SK-N-SH (cell line): ENCODE results near the gene HELQ. TPM values are rescaled to one million over a fixed set of nuclear protein-coding genes. Genes with fewer than 3 reads are reported as not detected.
A peak's percentile ranks its signal among the peaks of the same experiment; 100 is the strongest.

Source experiments
- CTCF ChIA-PET: fragments of 300-600, 350-600 bp; formaldehyde crosslinking; extraction: SDS; loops from one replicate; lab custom pipeline; 2021; lab: Yijun Ruan, JAX
- POLR2A ChIA-PET: fragments of 350-600 bp; sonication (Branson Sonifier 250); formaldehyde crosslinking; extraction: SDS; loops from one replicate; lab custom pipeline; 2020; ENCODE audit warnings: antibody characterized with exemption, inconsistent platforms; lab: Yijun Ruan, JAX
- DNase-seq: peaks from one replicate; pipeline ENCODE4 v3.0.0; 2012
- H2AFZ ChIP-seq: fragments of 200-600 bp; sonication (generic); 2 replicates; pipeline ENCODE4 v1.8.1; 2016; ENCODE audit warnings: antibody characterized with exemption, mild to moderate bottlenecking, low read depth
- H3F3A ChIP-seq: fragments of 200-600 bp; sonication (generic); replicated peaks from 2 replicates; pipeline ENCODE3; 2016; ENCODE audit warnings: antibody characterized with exemption, mild to moderate bottlenecking; ENCODE audit not compliant: insufficient read depth
- H3K27ac ChIP-seq, 2 experiments: fragments of 200-500 bp in 1 of 2; fragments of 200-600 bp in 1 of 2; sonication (Bioruptor generic) in 1 of 2; sonication (generic), shearing (Covaris generic) in 1 of 2; 2 replicates each; pipeline versions ENCODE4 v1.5.1 to v1.6.1; 2014 to 2016; ENCODE audit warnings: low read depth in 2 of 2, inconsistent platforms in 1 of 2, low read length in 1 of 2, mild to moderate bottlenecking in 1 of 2, mixed read lengths in 1 of 2
- H3K27me3 ChIP-seq: fragments of 200-600 bp; sonication (generic), shearing (Covaris generic); 2 replicates; pipeline ENCODE4 v1.6.1; 2016; ENCODE audit warnings: mixed run types; ENCODE audit not compliant: insufficient read depth
- H3K36me3 ChIP-seq, 2 experiments: fragments of 200-500 bp in 1 of 2; fragments of 200-600 bp in 1 of 2; sonication (Bioruptor generic) in 1 of 2; sonication (generic) in 1 of 2; replicated peaks in 1 of 2; 2 replicates each; pipeline versions ENCODE3 to v1.5.1; 2014 to 2016; ENCODE audit warnings: low read length in 1 of 2, mild to moderate bottlenecking in 1 of 2; ENCODE audit not compliant: insufficient read depth in 2 of 2, control insufficient read depth in 1 of 2
- H3K4me1 ChIP-seq, 2 experiments: fragments of 200-500 bp in 1 of 2; fragments of 200-600 bp in 1 of 2; sonication (Bioruptor generic) in 1 of 2; sonication (generic), shearing (Covaris generic) in 1 of 2; 2 replicates each; pipeline versions ENCODE4 v1.5.1 to v1.6.1; 2014 to 2016; ENCODE audit warnings: low read depth in 1 of 2, low read length in 1 of 2, mixed run types in 1 of 2; ENCODE audit not compliant: insufficient read depth in 2 of 2, control insufficient read depth in 1 of 2
- H3K4me2 ChIP-seq: fragments of 200-600 bp; sonication (generic), shearing (Covaris generic); 2 replicates; pipeline ENCODE4 v1.6.1; 2017; ENCODE audit warnings: mixed run types
- H3K4me3 ChIP-seq, 2 experiments: fragments of 200-500 bp in 1 of 2; fragments of 200-600 bp in 1 of 2; sonication (Bioruptor generic) in 1 of 2; sonication (generic), shearing (Covaris generic) in 1 of 2; 2 replicates each; pipeline versions ENCODE4 v1.5.1 to v1.8.1; 2014 to 2016; ENCODE audit warnings: low read depth in 2 of 2, inconsistent platforms in 1 of 2, low read length in 1 of 2, mild to moderate bottlenecking in 1 of 2, mixed read lengths in 1 of 2, moderate library complexity in 1 of 2
- H3K79me2 ChIP-seq: fragments of 200-600 bp; sonication (generic); 2 replicates; pipeline ENCODE4 v1.8.1; 2017; ENCODE audit warnings: mild to moderate bottlenecking; ENCODE audit not compliant: insufficient read depth
- H3K9ac ChIP-seq: fragments of 200-600 bp; sonication (generic); 2 replicates; pipeline ENCODE4 v1.6.1; 2017; ENCODE audit warnings: mixed run types
- H3K9me2 ChIP-seq: fragments of 200-600 bp; sonication (generic); 2 replicates; pipeline ENCODE4 v1.6.1; 2017; ENCODE audit warnings: mixed run types
- H3K9me3 ChIP-seq: fragments of 200-600 bp; sonication (generic); 2 replicates; pipeline ENCODE4 v1.6.1; 2017; ENCODE audit warnings: mixed run types, mild to moderate bottlenecking, moderate library complexity
- H4K20me1 ChIP-seq: fragments of 200-600 bp; sonication (generic); 2 replicates; pipeline ENCODE4 v1.6.1; 2017; ENCODE audit warnings: mild to moderate bottlenecking, mixed run types; ENCODE audit not compliant: insufficient read depth
- CHD2 ChIP-seq: fragments of 150-350 bp; IDR thresholded peaks from 2 replicates; pipeline ENCODE4 v1.6.1; 2018; ENCODE audit warnings: low read length; ENCODE audit not compliant: partially characterized antibody
- ELF1 ChIP-seq: IDR thresholded peaks from 2 replicates; pipeline ENCODE4 v1.4.0; 2012
- EP300 ChIP-seq, 2 experiments: IDR thresholded peaks; 2 replicates each; pipeline versions ENCODE4 v1.4.0 to v1.6.1; 2012; ENCODE audit warnings: borderline replicate concordance in 1 of 2, low read depth in 1 of 2, low read length in 1 of 2
- EZH2phosphoT487 ChIP-seq: fragments of 200-600 bp; sonication (generic); IDR thresholded peaks from 2 replicates; pipeline ENCODE4 v1.6.1; 2017; ENCODE audit warnings: low read depth, mixed run types, mild to moderate bottlenecking, antibody characterized with exemption, moderate library complexity, borderline replicate concordance
- FOSL2 ChIP-seq: IDR thresholded peaks from 2 replicates; pipeline ENCODE4 v1.4.0; 2012; ENCODE audit warnings: low read depth, mild to moderate bottlenecking, moderate library complexity, borderline replicate concordance
- FOXJ3 ChIP-seq: sonication (generic); formaldehyde crosslinking; IDR thresholded peaks from 2 replicates; pipeline ENCODE4 v1.5.1; 2020; ENCODE audit warnings: mild to moderate bottlenecking, missing genetic modification reagents
- GABPA ChIP-seq: IDR thresholded peaks from 2 replicates; pipeline ENCODE4 v1.4.0; 2012; ENCODE audit warnings: low read depth, mild to moderate bottlenecking
- GATA2 ChIP-seq: sonication (generic); formaldehyde crosslinking; IDR thresholded peaks from 2 replicates; pipeline ENCODE4 v1.5.0; 2020; ENCODE audit warnings: mild to moderate bottlenecking, missing genetic modification reagents
- MAX ChIP-seq: IDR thresholded peaks from 2 replicates; pipeline ENCODE4 v1.4.0; 2012; ENCODE audit warnings: low read depth
- MXI1 ChIP-seq: IDR thresholded peaks from 2 replicates; pipeline ENCODE4 v1.6.1; 2012; ENCODE audit warnings: mild to moderate bottlenecking, low read depth, low read length, improper control_type of control experiment
- NFIC ChIP-seq: IDR thresholded peaks from 2 replicates; pipeline ENCODE4 v1.4.0; 2012; ENCODE audit warnings: borderline replicate concordance
- RAD21 ChIP-seq: IDR thresholded peaks from 2 replicates; pipeline ENCODE4 v1.6.1; 2012; ENCODE audit warnings: mild to moderate bottlenecking, low read length
- RCOR1 ChIP-seq: fragments of 150-350 bp; IDR thresholded peaks from 2 replicates; pipeline ENCODE4 v1.6.1; 2017; ENCODE audit warnings: antibody characterized with exemption, low read length
- REST ChIP-seq: IDR thresholded peaks from 2 replicates; pipeline ENCODE4 v1.6.1; 2012; ENCODE audit warnings: mild to moderate bottlenecking, low read depth, low read length, moderate library complexity
- SIN3A ChIP-seq: IDR thresholded peaks from 2 replicates; pipeline ENCODE4 v1.6.1; 2012; ENCODE audit warnings: low read depth, mild to moderate bottlenecking, low read length, moderate library complexity, borderline replicate concordance
- TAF1 ChIP-seq: IDR thresholded peaks from 2 replicates; pipeline ENCODE4 v1.6.1; 2012; ENCODE audit warnings: low read depth, mild to moderate bottlenecking, low read length, moderate library complexity, borderline replicate concordance
- TCF12 ChIP-seq: IDR thresholded peaks from 2 replicates; pipeline ENCODE4 v1.4.0; 2012
- TEAD4 ChIP-seq: IDR thresholded peaks from 2 replicates; pipeline ENCODE4 v1.4.0; 2012; ENCODE audit warnings: mild to moderate bottlenecking, borderline replicate concordance; ENCODE audit not compliant: insufficient read depth
- USF1 ChIP-seq: IDR thresholded peaks from 2 replicates; pipeline ENCODE4 v1.4.0; 2012; ENCODE audit warnings: low read depth, borderline replicate concordance
- USF2 ChIP-seq: fragments of 150-350 bp; IDR thresholded peaks from 2 replicates; pipeline ENCODE4 v1.6.1; 2017; ENCODE audit warnings: antibody characterized with exemption, low read length, low read depth, borderline replicate concordance
- YY1 ChIP-seq: IDR thresholded peaks from 2 replicates; pipeline ENCODE4 v1.4.0; 2012; ENCODE audit warnings: low read depth, mild to moderate bottlenecking
- ZBTB33 ChIP-seq: IDR thresholded peaks from 2 replicates; pipeline ENCODE4 v1.4.0; 2012; ENCODE audit warnings: low read depth, borderline replicate concordance
- WGBS: methylation state at CpG from one replicate; pipeline ENCODE4 v1.1.6; 2017; ENCODE audit warnings: low lambda C conversion rate; 5-methylcytosine and 5-hydroxymethylcytosine counted together
- polyA plus RNA-seq, 3 experiments: library from polyadenylated mRNA; depleted of rRNA; stranded (reverse); fragments of >200 nt; gene quantifications; 2 replicates each; pipeline ENCODE4 v1.2.3, GENCODE V29; 2012
- TF ChIP-seq, protein P1 (sequence below): fragments of 150-350 bp; IDR thresholded peaks from 2 replicates; pipeline ENCODE4 v1.6.1; 2016; ENCODE audit warnings: mild to moderate bottlenecking, low read depth, low read length

Gene HELQ
- polyA plus RNA-seq, 1 of the 3 experiments (the other 2 are of a cell fraction), result 7.2 TPM

DNA sequence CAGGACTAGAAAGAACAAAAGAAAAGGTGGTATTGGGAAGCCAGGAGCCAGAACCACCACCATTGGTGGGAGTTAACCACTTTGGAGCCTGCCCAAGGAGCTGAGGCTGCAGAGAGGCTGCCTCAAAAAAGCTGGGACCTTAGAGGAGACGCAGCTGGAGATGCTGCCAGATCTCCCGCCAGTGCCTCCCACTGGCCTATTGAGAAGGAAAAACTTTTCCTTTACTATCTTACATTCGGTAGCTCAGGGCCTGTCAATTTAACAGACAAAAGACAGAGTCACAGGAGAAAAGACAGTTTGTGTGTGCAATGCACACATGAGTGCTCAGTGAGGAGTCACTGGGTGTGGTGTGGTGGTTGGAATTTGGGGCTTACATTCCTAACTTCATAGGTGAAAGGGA, 68.6 kb downstream of the HELQ start (continued):
- TF ChIP-seq REST (no peak), CHD2 (no peak), RCOR1 (no peak), EZH2phosphoT487 (no peak)
- TF ChIP-seq, all 33 proteins: peak for 0

- Histone ChIP-seq H4K20me1 (no peaks in the 10 kb centered on the region), H2AFZ (no peak overlapping the region), H3K9me2 (no peaks in the 10 kb centered on the region), H3K4me1 (no peaks in the 10 kb centered on the region), H3K27me3 (no peaks in the 10 kb centered on the region), H3K9ac (no peak overlapping the region), H3K4me2 (no peak overlapping the region), H3K79me2 (no peaks in the 10 kb centered on the region), H3K36me3 (no peaks in the 10 kb centered on the region), H3K27ac (no peak overlapping the region), H3K9me3 (no peaks in the 10 kb centered on the region), H3K4me3 (0 out of 4 replicates have a peak overlapping the region, but pooled peaks of 1 of the 2 experiments have one; percentile 29), H3F3A (no peaks in the 10 kb centered on the region)
- ChIA-PET POLR2A (no interaction called here), CTCF (no interaction called here)
- TF ChIP-seq RAD21 (no peak), ZBTB33 (no peak), FOXJ3 (CRISPR knock-in tag) (no peak), GABPA (no peak), TCF12 (no peak), TAF1 (no peak), NFIC (no peak), EP300 (IDR thresholded peaks at IDR 0.05; ENCODE audit: borderline replicate concordance in 1 of 2, low read depth in 1 of 2, low read length in 1 of 2) (no peak), ELF1 (no peak), GATA2 (CRISPR knock-in tag) (no peak), TEAD4 (no peak), EZH2phosphoT487 (no peak), USF2 (no peak), MXI1 (no peak), YY1 (no peak), MAX (no peak), FOSL2 (no peak), USF1 (no peak), SIN3A (no peak)
- TF ChIP-seq, protein P1, sequence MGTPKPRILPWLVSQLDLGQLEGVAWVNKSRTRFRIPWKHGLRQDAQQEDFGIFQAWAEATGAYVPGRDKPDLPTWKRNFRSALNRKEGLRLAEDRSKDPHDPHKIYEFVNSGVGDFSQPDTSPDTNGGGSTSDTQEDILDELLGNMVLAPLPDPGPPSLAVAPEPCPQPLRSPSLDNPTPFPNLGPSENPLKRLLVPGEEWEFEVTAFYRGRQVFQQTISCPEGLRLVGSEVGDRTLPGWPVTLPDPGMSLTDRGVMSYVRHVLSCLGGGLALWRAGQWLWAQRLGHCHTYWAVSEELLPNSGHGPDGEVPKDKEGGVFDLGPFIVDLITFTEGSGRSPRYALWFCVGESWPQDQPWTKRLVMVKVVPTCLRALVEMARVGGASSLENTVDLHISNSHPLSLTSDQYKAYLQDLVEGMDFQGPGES, result no peak
- 24% methylated on average over 2 of the region's 2 CpGs for WGBS
- no peak for DNase-seq
These were observed 72.8 kb downstream of the HELQ start for GRCh38 chr4:83382850-83383249.
